Urinary bladder (tissue), 4 donors: ENCODE measurements around the gene ITGA7. TPM values are rescaled to one million over a fixed set of nuclear protein-coding genes. Genes with fewer than 3 reads are reported as not detected.
"Not testable (repeated sequence)": the region's sequence is repeated elsewhere in the genome, so short reads cannot be mapped to it uniquely, and the experiment has no call there.

Experiments
- DNase-seq: peaks from one replicate; pipeline ENCODE4 v3.0.0-alpha.2; 2015; ENCODE audit errors: extremely low spot score
- H3K27ac ChIP-seq: one replicate; pipeline ENCODE4 v1.5.1; 2013; ENCODE audit warnings: low read depth, mild to moderate bottlenecking, moderate library complexity
- H3K36me3 ChIP-seq: one replicate; pipeline ENCODE4 v1.6.1; 2013; ENCODE audit warnings: mild to moderate bottlenecking, moderate library complexity; ENCODE audit not compliant: insufficient read depth
- H3K4me1 ChIP-seq: one replicate; pipeline ENCODE4 v1.6.1; 2013; ENCODE audit warnings: mild to moderate bottlenecking, moderate library complexity; ENCODE audit not compliant: insufficient read depth
- H3K4me3 ChIP-seq: one replicate; pipeline ENCODE4 v1.5.1; 2013; ENCODE audit warnings: low read depth, low read length
- WGBS: extraction: QIAGEN DNeasy Blood & Tissue Kit; methylation state at CpG from one replicate; pipeline ENCODE4 v1.1.7; 2013; 5-methylcytosine and 5-hydroxymethylcytosine counted together
- polyA plus RNA-seq: library from polyadenylated mRNA; stranded (reverse); fragments of 200-250 nt; gene quantifications from one replicate; pipeline ENCODE4 v1.2.3, GENCODE V29; 2013
- total RNA-seq: library from RNA; depleted of rRNA; stranded (reverse); fragments of >200 nt; gene quantifications from one replicate; pipeline ENCODE4 v1.2.3, GENCODE V29; 2014
- donor health status: healthy with polysubstance abuse.
- donor health status: healthy.

The ITGA7 gene
- total and polyA plus RNA-seq, 2 donors = 36.0 to 87.5 TPM

- WGBS = 61% methylated on average over 3 of the region's 3 CpGs
- no peaks in the 10 kb centered on the region for H3K36me3 ChIP-seq
- no peak for DNase-seq
- no peak overlapping the region for H3K27ac ChIP-seq
- no peak overlapping the region for H3K4me3 ChIP-seq
- H3K4me1 ChIP-seq = no peaks in the 10 kb centered on the region
Measured at GRCh38 chr12:55658635-55659391, 48.9 kb downstream of the ITGA7 start.

GRCh38 chr12:55658212-55658611 is 49.5 kb downstream of the ITGA7 start:
- 88% methylated on average over 6 of the region's 6 CpGs for WGBS
- no peak for DNase-seq
- H3K27ac ChIP-seq = no peak overlapping the region
- no peaks in the 10 kb centered on the region for H3K36me3 ChIP-seq
- H3K4me1 ChIP-seq = no peaks in the 10 kb centered on the region
- no peak overlapping the region for H3K4me3 ChIP-seq

GRCh38 chr12:55657212-55657611 is 50.5 kb downstream of the ITGA7 start:
- Histone ChIP-seq H3K4me1 (no peaks in the 10 kb centered on the region), H3K4me3 (no peak overlapping the region), H3K27ac (no peak overlapping the region), H3K36me3 (no peaks in the 10 kb centered on the region)
- 77% methylated on average over 4 of the region's 4 CpGs for WGBS
- DNase-seq = no peak

GRCh38 chr12:55654511-55655214 is 53.0 kb downstream of the ITGA7 start:
- Histone ChIP-seq H3K4me3 (no peak overlapping the region), H3K27ac (no peak overlapping the region), H3K36me3 (no peaks in the 10 kb centered on the region), H3K4me1 (no peaks in the 10 kb centered on the region)
- WGBS = 90% methylated on average over 17 of the region's 17 CpGs
- DNase-seq = no peak

- DNase-seq = no peak
- no peaks in the 10 kb centered on the region for H3K4me1 ChIP-seq
- no peak overlapping the region for H3K4me3 ChIP-seq
- 70% methylated on average over 3 of the region's 3 CpGs for WGBS
- no peak overlapping the region for H3K27ac ChIP-seq
- H3K36me3 ChIP-seq = no peaks in the 10 kb centered on the region
Measured at GRCh38 chr12:55653031-55653430, 54.7 kb downstream of the ITGA7 start.

GRCh38 chr12:55652352-55652751 is 55.4 kb downstream of the ITGA7 start:
- Histone ChIP-seq H3K4me3 (no peak overlapping the region), H3K4me1 (no peaks in the 10 kb centered on the region), H3K27ac (no peak overlapping the region), H3K36me3 (no peaks in the 10 kb centered on the region)
- no peak for DNase-seq
- 85% methylated on average over 3 of the region's 3 CpGs for WGBS

GRCh38 chr12:55651299-55651683 is 56.4 kb downstream of the ITGA7 start:
- WGBS = 62% methylated on average over 5 of the region's 5 CpGs
- Histone ChIP-seq H3K4me1 (no peaks in the 10 kb centered on the region), H3K27ac (no peak overlapping the region), H3K4me3 (no peak overlapping the region), H3K36me3 (no peaks in the 10 kb centered on the region)
- no peak for DNase-seq

- H3K4me3 ChIP-seq, H3K36me3 ChIP-seq, DNase-seq, H3K4me1 ChIP-seq, H3K27ac ChIP-seq: not testable (repeated sequence)
- 53% methylated on average over 4 of the region's 4 CpGs for WGBS
Measured at GRCh38 chr12:55650620-55651298, 56.9 kb downstream of the ITGA7 start.

- H3K4me3 ChIP-seq = no peak overlapping the region
- H3K27ac ChIP-seq = no peak overlapping the region
- no peaks in the 10 kb centered on the region for H3K36me3 ChIP-seq
- DNase-seq = no peak
- WGBS = 91% methylated on average over 5 of the region's 5 CpGs
- H3K4me1 ChIP-seq = no peaks in the 10 kb centered on the region
Measured at GRCh38 chr12:55647027-55647426, 60.7 kb downstream of the ITGA7 start.

- Histone ChIP-seq H3K4me3 (no peak overlapping the region), H3K27ac (no peak overlapping the region), H3K36me3 (no peaks in the 10 kb centered on the region), H3K4me1 (no peaks in the 10 kb centered on the region)
- no peak for DNase-seq
- WGBS = 89% methylated on average over 1 of the region's 1 CpG
Measured at GRCh38 chr12:55644591-55644990, 63.1 kb downstream of the ITGA7 start.

- Histone ChIP-seq H3K4me1 (no peaks in the 10 kb centered on the region), H3K4me3 (no peak overlapping the region), H3K36me3 (no peaks in the 10 kb centered on the region), H3K27ac (no peak overlapping the region)
- no peak for DNase-seq
- WGBS = 66% methylated on average over 7 of the region's 7 CpGs
Measured at GRCh38 chr12:55642669-55643068, 65.0 kb downstream of the ITGA7 start.

- no peak for DNase-seq
- H3K36me3 ChIP-seq = no peaks in the 10 kb centered on the region
- no peaks in the 10 kb centered on the region for H3K4me1 ChIP-seq
- H3K27ac ChIP-seq = no peak overlapping the region
- no peak overlapping the region for H3K4me3 ChIP-seq
- 42% methylated on average over 2 of the region's 2 CpGs for WGBS
Measured at GRCh38 chr12:55642267-55642666, 65.4 kb downstream of the ITGA7 start.

GRCh38 chr12:55641595-55641994 is 66.1 kb downstream of the ITGA7 start:
- H3K36me3 ChIP-seq = no peaks in the 10 kb centered on the region
- no peak overlapping the region for H3K27ac ChIP-seq
- 65% methylated on average over 7 of the region's 7 CpGs for WGBS
- no peak overlapping the region for H3K4me3 ChIP-seq
- DNase-seq = no peak
- H3K4me1 ChIP-seq = no peaks in the 10 kb centered on the region

- H3K27ac ChIP-seq = no peak overlapping the region
- H3K36me3 ChIP-seq = no peaks in the 10 kb centered on the region
- H3K4me3 ChIP-seq = no peak overlapping the region
- 88% methylated on average over 15 of the region's 15 CpGs for WGBS
- no peak for DNase-seq
- no peaks in the 10 kb centered on the region for H3K4me1 ChIP-seq
Measured at GRCh38 chr12:55637467-55637866, 70.2 kb downstream of the ITGA7 start.
